Uterus (tissue), 2 donors: ENCODE data around the gene TNNC2.

ENCODE experiments used
- POLR2A ChIP-seq, 2 donors: fragments of 450-650 bp; IDR thresholded peaks; one replicate each; pipeline ENCODE4 v1.6.1; 2016; ENCODE audit warnings: antibody characterized with exemption in 2 of 2, mild to moderate bottlenecking in 1 of 2, moderate library complexity in 1 of 2
- TF ChIP-seq, protein P1 (sequence below), 4 experiments: fragments of 200-600 bp in 2 of 4; fragments of 450-650 bp in 2 of 4; sonication (generic) in 2 of 4; IDR thresholded peaks; one replicate each; pipeline ENCODE4 v1.5.1; 2016 to 2019; ENCODE audit warnings: antibody characterized with exemption in 4 of 4, mild to moderate bottlenecking in 2 of 4, moderate library complexity in 1 of 4

DNA sequence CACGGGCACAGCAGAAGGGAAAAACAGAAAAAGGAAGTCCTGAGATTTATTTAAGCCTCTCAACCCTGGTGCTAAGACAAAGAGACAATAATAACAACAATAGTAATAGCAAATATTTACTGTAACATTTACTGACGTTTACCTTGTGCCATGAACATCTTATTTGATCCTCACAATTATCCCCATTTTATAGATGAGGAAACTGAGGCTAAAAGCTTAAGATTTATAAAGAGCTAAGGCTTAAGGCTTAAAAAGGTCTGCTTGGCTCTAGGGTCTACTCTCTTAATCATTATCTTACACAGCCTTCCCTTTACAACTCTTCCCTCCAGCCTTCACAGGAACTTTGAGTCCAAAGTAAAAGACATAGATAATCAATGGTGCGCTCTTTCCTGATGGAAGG lies 38.8 kb downstream of the TNNC2 start:
- TF ChIP-seq, protein P1, sequence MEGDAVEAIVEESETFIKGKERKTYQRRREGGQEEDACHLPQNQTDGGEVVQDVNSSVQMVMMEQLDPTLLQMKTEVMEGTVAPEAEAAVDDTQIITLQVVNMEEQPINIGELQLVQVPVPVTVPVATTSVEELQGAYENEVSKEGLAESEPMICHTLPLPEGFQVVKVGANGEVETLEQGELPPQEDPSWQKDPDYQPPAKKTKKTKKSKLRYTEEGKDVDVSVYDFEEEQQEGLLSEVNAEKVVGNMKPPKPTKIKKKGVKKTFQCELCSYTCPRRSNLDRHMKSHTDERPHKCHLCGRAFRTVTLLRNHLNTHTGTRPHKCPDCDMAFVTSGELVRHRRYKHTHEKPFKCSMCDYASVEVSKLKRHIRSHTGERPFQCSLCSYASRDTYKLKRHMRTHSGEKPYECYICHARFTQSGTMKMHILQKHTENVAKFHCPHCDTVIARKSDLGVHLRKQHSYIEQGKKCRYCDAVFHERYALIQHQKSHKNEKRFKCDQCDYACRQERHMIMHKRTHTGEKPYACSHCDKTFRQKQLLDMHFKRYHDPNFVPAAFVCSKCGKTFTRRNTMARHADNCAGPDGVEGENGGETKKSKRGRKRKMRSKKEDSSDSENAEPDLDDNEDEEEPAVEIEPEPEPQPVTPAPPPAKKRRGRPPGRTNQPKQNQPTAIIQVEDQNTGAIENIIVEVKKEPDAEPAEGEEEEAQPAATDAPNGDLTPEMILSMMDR (IDR thresholded peaks at IDR 0.05) = no peak
- TF ChIP-seq POLR2A (IDR thresholded peaks at IDR 0.05) = no peak
